ENCODE measurements around the gene SPAG17. TPM values are rescaled to one million over a fixed set of nuclear protein-coding genes. Genes with fewer than 3 reads are reported as not detected.

The SPAG17 gene
- total RNA-seq, 4 donors from 2014 or later = not detected

- Histone ChIP-seq H3K4me1 (no peaks in the 10 kb centered on the region), H3K27me3 (no peaks in the 10 kb centered on the region), H3K4me3 (no peak overlapping the region), H3K27ac (no peak overlapping the region), H3K36me3 (no peaks in the 10 kb centered on the region), H3K9me3 (no peaks in the 10 kb centered on the region)
- intact Hi-C loops (cut with DNase I; ENCODE audit: low total_unique reads) (no loop called here), in situ Hi-C loops (cut with MboI; ENCODE audit: low sequenced_read_pairs in 4 of 4) (no loop called here)
- TF ChIP-seq CTCF (IDR thresholded peaks at IDR 0.05 in 4 of 5, conservative IDR thresholded peaks at IDR 0.05 in 1 of 5) = no peak
- TF ChIP-seq POLR2A (IDR thresholded peaks at IDR 0.05) = no peak
- DNase-seq (no peak), ATAC-seq (no peak)
These were observed 99.7 kb downstream of the SPAG17 start for GRCh38 chr1:118085365-118085764.

GRCh38 chr1:118084400-118084799, 100.6 kb downstream of the SPAG17 start:
- H3K9me3 ChIP-seq = no peaks in the 10 kb centered on the region
- in situ Hi-C loops (cut with MboI; ENCODE audit: low sequenced_read_pairs in 4 of 4) (no loop called here), intact Hi-C loops (cut with DNase I; ENCODE audit: low total_unique reads) (no loop called here)
- no peak for ATAC-seq
- TF ChIP-seq POLR2A (IDR thresholded peaks at IDR 0.05) (no peak), CTCF (IDR thresholded peaks at IDR 0.05 in 4 of 5, conservative IDR thresholded peaks at IDR 0.05 in 1 of 5) (no peak)
- DNase-seq = no peak
- no peak overlapping the region for H3K27ac ChIP-seq
- H3K4me3 ChIP-seq = no peak overlapping the region
- H3K27me3 ChIP-seq = no peaks in the 10 kb centered on the region
- H3K4me1 ChIP-seq = no peaks in the 10 kb centered on the region
- H3K36me3 ChIP-seq = no peaks in the 10 kb centered on the region

- Histone ChIP-seq H3K4me1 (no peaks in the 10 kb centered on the region), H3K9me3 (no peaks in the 10 kb centered on the region), H3K4me3 (no peak overlapping the region), H3K36me3 (no peaks in the 10 kb centered on the region), H3K27me3 (no peaks in the 10 kb centered on the region), H3K27ac (no peak overlapping the region)
- in situ Hi-C loops (cut with MboI; ENCODE audit: low sequenced_read_pairs in 4 of 4) = no loop called here
- DNase-seq = no peak
- intact Hi-C loops (cut with DNase I; ENCODE audit: low total_unique reads) = no loop called here
- TF ChIP-seq POLR2A (IDR thresholded peaks at IDR 0.05) = no peak
- TF ChIP-seq CTCF (IDR thresholded peaks at IDR 0.05 in 4 of 5, conservative IDR thresholded peaks at IDR 0.05 in 1 of 5) = no peak
- ATAC-seq = no peak
These were observed 102.0 kb downstream of the SPAG17 start for GRCh38 chr1:118082984-118083383.

GRCh38 chr1:118081387-118081786, 103.6 kb downstream of the SPAG17 start:
- no peak overlapping the region for H3K4me3 ChIP-seq
- H3K36me3 ChIP-seq = no peaks in the 10 kb centered on the region
- no peaks in the 10 kb centered on the region for H3K27me3 ChIP-seq
- no peak overlapping the region for H3K27ac ChIP-seq
- intact Hi-C loops (cut with DNase I; ENCODE audit: low total_unique reads) = no loop called here
- in situ Hi-C loops (cut with MboI; ENCODE audit: low sequenced_read_pairs in 4 of 4) = no loop called here
- DNase-seq (no peak), ATAC-seq (no peak)
- TF ChIP-seq POLR2A (IDR thresholded peaks at IDR 0.05) = no peak
- TF ChIP-seq CTCF (IDR thresholded peaks at IDR 0.05 in 4 of 5, conservative IDR thresholded peaks at IDR 0.05 in 1 of 5) = no peak
- H3K9me3 ChIP-seq = no peaks in the 10 kb centered on the region
- no peaks in the 10 kb centered on the region for H3K4me1 ChIP-seq

GRCh38 chr1:118077331-118078045, 107.5 kb downstream of the SPAG17 start:
- intact Hi-C loops (cut with DNase I; ENCODE audit: low total_unique reads) (no loop called here), in situ Hi-C loops (cut with MboI; ENCODE audit: low sequenced_read_pairs in 4 of 4) (no loop called here)
- no peaks in the 10 kb centered on the region for H3K4me1 ChIP-seq
- ATAC-seq (no peak), DNase-seq (no peak)
- H3K4me3 ChIP-seq = no peak overlapping the region
- H3K9me3 ChIP-seq = no peaks in the 10 kb centered on the region
- H3K27ac ChIP-seq = no peak overlapping the region
- no peaks in the 10 kb centered on the region for H3K27me3 ChIP-seq
- H3K36me3 ChIP-seq = no peaks in the 10 kb centered on the region
- TF ChIP-seq POLR2A (IDR thresholded peaks at IDR 0.05) (no peak), CTCF (IDR thresholded peaks at IDR 0.05 in 4 of 5, conservative IDR thresholded peaks at IDR 0.05 in 1 of 5) (peak in 2 of 5 experiments; percentile 19 to 44)

Measured in gastrocnemius medialis (tissue), 4 donors.